Left ventricle myocardium superior (tissue), 1 donor: Measurements from ENCODE around the gene KYNU. TPM values are rescaled to one million over a fixed set of nuclear protein-coding genes. Genes with fewer than 3 reads are reported as not detected.
"Not testable (repeated sequence)": the region's sequence is repeated elsewhere in the genome, so short reads cannot be mapped to it uniquely, and the experiment has no call there.

Experiments used
- ATAC-seq: fragments of 200-7000 bp; cut with Tn5 transposase; one replicate; pipeline ENCODE4 v1.9.1; 2020; ENCODE audit warnings: mild to moderate bottlenecking, moderate library complexity
- DNase-seq: peaks from one replicate; pipeline ENCODE4 v3.0.0-alpha.2; 2020
- intact Hi-C: fragments of 100-400 bp; cut with micrococcal nuclease; formaldehyde crosslinking; loops from one replicate; pipeline ENCODE4 v1.11.0; 2022
- total RNA-seq: library from RNA; stranded (reverse); fragmentation: NEBNext Ultra II Directional; extraction: Animal tissue kit (Norgen Biotek cat#: 25700); gene quantifications from one replicate; pipeline ENCODE4 v1.2.1, GENCODE V29; 2021
- donor health status: DM: no; HTN: yes; CAD: no; lungs with severe emphysema.

Gene KYNU
- total RNA-seq, 1 donor from 2014 or later = 1.4 TPM

DNA sequence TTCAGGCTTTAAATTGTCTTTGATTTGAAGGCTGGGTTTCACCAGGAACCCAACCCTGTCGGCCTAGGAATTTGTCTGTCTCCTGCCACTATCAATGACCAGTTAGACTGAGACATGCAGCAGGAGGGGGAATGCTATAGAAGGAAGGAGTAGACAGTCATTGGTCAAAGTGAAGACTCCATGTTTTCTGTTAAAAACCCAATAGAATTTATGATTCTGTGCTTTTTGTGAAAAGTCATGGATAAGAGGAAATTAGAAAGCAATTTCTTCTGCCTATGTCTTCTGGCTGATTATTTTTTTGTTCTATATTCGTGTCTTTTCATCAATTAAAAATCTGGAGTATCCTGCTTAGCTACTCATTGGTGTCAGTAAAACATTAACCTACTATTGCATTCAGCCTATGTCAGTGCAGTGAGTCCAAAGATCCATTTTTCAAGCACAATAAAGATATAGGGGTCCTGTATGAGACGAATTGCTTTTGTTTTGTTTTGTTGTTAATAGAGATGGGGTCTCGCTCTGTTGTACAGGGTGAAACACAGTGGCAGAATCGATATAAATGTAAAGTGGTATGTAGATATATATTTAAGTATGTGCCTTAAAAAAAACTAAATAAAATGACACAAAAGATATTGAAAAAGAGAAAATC, 7.9 kb upstream of the KYNU start:
- intact Hi-C loops = no loop called here
- DNase-seq = no peak
- ATAC-seq = no peak

GRCh38 chr2:142870526-142870925, 6.9 kb upstream of the KYNU start:
- ATAC-seq = no peak
- DNase-seq = no peak
- intact Hi-C loops = no loop called here

- no peak for ATAC-seq
- intact Hi-C loops = no loop called here
- no peak for DNase-seq
These were observed 6.1 kb upstream of the KYNU start for GRCh38 chr2:142871396-142871795.

GRCh38 chr2:142872882-142873724, 4.4 kb upstream of the KYNU start:
- no peak for DNase-seq
- intact Hi-C loops = no loop called here
- no peak for ATAC-seq

DNA sequence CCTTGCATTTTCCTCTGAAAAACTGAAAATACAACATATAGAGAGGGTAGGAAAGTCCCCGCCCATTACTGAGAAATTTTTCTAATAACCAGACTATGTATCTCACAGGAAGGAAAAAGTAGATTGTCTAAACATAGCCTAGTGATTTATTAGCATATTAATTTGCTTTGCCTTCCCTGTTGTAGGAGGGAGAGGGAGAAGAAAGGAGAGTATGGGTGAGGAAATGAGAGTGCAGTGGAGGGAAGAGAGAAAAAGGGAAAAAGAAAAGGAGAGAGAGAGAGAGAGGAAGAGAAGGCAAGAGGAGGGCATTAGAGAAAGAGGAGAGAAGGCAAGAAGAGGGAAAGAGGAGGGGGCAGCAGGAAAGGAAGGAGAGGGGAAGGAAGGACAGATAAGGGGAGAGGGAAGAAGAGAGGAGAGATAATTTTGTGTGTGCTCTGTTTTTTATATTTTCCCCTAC, 3.6 kb upstream of the KYNU start:
- ATAC-seq = no peak
- DNase-seq = no peak
- intact Hi-C loops = no loop called here

DNA sequence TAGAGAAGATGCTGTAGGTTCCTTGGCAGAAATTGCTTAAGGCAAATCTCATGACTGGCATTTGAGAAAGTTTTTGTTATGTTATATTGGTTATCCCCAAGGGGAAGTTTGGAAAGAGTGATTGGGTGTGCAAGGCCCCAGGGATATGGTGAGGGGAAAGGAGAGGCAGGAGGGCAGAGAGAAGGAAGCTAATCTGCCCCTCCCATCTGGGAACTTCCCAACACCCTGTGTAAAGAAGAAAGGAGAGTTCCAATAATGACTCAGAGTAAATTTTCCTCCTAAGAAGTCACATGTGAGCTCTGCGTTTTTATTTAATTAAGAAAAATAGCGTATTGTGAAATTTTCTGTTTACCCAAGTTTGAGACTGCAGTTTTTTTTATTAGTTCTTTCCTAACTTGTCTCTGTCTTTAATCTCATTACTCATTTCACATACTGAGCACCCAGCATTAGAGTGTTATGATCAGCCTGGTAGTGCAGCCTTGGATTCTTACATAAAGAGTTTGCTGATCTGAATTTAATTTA, 3.1 kb upstream of the KYNU start:
- intact Hi-C loops = no loop called here
- DNase-seq = no peak
- ATAC-seq = peak; percentile 57

- no peak for ATAC-seq
- intact Hi-C loops = no loop called here
These were observed 2.5 kb upstream of the KYNU start for GRCh38 chr2:142875010-142875409.

GRCh38 chr2:142875652-142876051, 1.8 kb upstream of the KYNU start:
- DNase-seq (no peak), ATAC-seq (no peak)
- intact Hi-C loops = no loop called here

More at GRCh38 chr2:142875010-142875409, 2.5 kb upstream of the KYNU start:
- DNase-seq = no peak

- DNase-seq (no peak), ATAC-seq (no peak)
- intact Hi-C loops = no loop called here
These were observed 1.0 kb upstream of the KYNU start for GRCh38 chr2:142876423-142876822.

DNA sequence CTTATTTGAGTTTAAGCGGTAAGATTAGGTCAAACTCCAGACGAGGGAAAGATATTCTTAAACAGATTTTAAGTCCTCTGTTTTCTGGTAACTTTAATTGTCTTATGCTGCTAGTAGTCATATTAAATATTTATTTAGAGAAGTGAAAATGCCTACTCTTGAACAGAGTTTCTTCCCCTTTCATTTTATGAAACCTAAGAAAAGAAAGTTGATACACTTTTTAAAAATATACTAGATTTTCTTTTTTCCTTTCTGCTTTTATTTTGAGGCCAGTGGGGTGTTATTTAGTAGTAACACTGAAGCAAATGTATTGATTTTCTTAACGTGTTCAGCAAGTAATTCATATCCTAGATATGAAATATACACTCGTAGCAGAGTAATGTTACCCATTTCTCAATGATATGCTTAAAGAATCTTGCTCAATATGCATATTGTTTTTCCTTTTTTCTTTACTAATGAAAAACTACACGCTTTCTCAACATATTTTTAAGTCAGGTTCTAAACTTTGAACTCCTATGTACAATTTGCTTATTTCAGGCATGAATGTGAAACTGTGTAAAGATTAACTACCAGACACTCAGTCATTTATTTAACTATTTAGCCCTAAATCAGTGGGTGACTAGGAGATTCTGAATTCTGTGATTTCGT, 691 bp downstream of the KYNU start:
- DNase-seq = no peak

GRCh38 chr2:142879151-142879550, 1.7 kb downstream of the KYNU start:
- DNase-seq (no peak), ATAC-seq (no peak)
- intact Hi-C loops = no loop called here

More for the DNA sequence above, 691 bp downstream of the KYNU start:
- no peak for ATAC-seq
- intact Hi-C loops = no loop called here

- ATAC-seq = no peak
These were observed 2.8 kb downstream of the KYNU start for GRCh38 chr2:142880279-142880678.

DNA sequence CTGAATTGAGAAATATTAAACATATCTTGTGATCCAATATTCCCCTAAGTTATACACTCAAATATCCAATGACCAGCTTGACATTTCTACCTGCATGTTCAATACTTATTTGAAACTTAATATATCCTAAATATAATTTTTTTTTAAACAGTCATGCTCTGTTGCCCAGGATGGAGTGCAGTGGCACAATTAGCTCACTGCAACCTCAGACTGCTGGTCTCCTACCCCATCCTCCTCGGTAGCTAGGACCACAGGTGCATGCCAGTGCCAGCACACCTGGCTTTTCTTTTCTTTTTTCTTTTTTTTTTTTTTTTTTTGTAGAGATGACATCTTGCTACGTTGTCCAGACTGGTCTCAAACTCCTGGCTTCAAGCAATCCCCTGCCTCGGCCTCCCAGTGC, 4.2 kb downstream of the KYNU start:
- DNase-seq = no peak
- intact Hi-C loops = no loop called here
- no peak for ATAC-seq

More at GRCh38 chr2:142880279-142880678, 2.8 kb downstream of the KYNU start:
- no peak for DNase-seq
- intact Hi-C loops = no loop called here

GRCh38 chr2:142882500-142882899, 5.0 kb downstream of the KYNU start:
- ATAC-seq, intact Hi-C loops, DNase-seq: not testable (repeated sequence)

DNA sequence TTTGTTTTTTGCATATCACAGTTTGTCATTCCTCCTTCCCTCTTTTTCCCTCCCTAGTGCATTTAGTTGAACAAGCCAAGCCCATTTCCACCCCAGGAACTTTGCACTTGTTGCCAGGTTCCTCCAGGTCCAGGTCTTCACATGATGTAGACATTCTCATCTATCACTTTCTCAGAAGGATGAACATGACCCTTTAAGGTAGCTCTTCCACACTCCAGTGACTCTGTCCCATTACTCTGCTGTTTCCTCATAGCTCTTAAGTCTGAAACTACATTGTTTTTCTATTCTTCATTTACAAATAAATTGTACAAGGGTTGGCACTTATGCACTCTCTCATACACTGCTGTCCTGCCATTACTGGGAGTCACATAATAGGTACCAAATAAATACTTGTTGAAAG, 6.1 kb downstream of the KYNU start:
- intact Hi-C loops = no loop called here
- DNase-seq = no peak
- ATAC-seq = no peak

DNA sequence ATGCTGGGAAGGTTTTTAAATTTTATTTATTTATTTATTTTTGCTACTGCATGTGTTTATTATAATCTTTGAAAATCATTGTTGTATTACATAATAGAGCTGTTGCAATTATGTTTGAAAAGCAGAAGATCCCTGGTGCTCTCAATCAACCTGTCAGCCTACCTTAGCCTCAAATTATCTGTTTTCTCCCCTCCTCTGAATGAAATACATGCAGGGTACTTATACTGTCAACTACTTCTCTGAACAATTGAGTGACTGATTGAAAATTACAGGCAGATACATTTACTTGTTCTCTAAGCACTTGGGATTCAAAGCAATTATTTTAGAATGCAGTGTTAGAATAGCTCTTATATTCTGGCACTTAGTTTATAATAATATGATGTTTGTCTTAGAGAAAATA, 8.1 kb downstream of the KYNU start:
- intact Hi-C loops = no loop called here
- ATAC-seq (no peak), DNase-seq (no peak)

DNA sequence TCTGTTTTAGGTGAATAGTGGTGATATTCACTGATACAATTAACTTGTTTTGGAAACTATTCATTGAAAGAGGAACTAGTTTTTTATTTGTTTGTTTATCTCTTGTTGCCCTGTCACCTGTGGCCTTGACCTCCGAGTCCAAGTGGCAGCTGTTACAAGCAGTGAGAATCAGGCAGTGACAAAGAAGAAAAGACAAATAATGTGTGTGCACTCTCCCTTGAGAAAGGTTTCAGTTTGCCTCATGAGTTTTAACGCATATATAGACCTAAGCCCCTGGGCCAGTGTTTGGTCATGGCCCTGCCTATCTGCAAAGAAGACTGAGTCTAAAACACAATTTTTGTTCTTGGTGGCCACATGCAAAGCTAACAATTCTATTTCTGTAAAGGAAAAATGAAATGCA, 15.3 kb downstream of the KYNU start:
- DNase-seq = no peak
- ATAC-seq = no peak
- intact Hi-C loops = no loop called here

GRCh38 chr2:142893241-142893640, 15.8 kb downstream of the KYNU start:
- intact Hi-C loops = no loop called here
- ATAC-seq (no peak), DNase-seq (no peak)

GRCh38 chr2:142897807-142898206, 20.3 kb downstream of the KYNU start:
- DNase-seq = no peak

GRCh38 chr2:142900327-142900726, 22.9 kb downstream of the KYNU start:
- DNase-seq, intact Hi-C loops, ATAC-seq: not testable (repeated sequence)

More at GRCh38 chr2:142897807-142898206, 20.3 kb downstream of the KYNU start:
- intact Hi-C loops = no loop called here
- no peak for ATAC-seq
